ENCODE measurements around the gene UPF2.

DNA sequence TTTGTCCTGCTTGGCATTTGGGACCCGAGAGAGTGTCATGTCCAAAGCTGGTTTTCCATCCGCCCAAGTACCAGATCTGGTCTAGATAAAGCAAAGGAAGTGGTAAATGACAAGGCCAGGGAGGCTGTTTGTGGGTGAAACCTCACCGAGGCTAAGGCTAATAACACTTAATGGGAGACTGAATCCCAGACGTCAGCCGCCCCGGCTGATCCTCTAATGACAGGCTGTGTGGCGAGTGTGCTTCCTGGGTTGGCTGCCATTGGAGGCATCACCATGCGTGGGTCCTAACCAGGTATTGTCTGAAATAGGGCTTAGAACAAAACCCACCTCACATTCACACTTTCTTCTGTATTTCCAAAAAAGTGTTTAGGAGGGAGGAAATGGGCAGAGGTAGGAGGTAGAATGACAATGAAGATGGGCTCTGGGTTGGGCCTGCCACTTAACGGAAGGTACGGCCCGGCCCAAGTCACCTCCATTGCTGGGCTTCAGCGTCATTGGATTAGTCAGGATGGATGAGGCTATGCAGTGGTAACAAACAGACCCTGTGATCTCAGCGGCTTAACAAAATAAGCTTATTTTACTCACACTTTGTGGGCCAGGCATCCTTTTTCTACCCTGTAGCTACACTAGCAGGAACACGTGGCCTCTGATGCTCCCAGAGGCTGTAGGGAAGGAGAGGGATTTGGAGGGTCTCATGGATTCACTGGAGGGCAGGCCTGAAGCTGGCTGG, 159.8 kb downstream of the UPF2 start:
- TF ChIP-seq POLR2A (IDR thresholded peaks at IDR 0.05) = no peak
- TF ChIP-seq, protein P1, sequence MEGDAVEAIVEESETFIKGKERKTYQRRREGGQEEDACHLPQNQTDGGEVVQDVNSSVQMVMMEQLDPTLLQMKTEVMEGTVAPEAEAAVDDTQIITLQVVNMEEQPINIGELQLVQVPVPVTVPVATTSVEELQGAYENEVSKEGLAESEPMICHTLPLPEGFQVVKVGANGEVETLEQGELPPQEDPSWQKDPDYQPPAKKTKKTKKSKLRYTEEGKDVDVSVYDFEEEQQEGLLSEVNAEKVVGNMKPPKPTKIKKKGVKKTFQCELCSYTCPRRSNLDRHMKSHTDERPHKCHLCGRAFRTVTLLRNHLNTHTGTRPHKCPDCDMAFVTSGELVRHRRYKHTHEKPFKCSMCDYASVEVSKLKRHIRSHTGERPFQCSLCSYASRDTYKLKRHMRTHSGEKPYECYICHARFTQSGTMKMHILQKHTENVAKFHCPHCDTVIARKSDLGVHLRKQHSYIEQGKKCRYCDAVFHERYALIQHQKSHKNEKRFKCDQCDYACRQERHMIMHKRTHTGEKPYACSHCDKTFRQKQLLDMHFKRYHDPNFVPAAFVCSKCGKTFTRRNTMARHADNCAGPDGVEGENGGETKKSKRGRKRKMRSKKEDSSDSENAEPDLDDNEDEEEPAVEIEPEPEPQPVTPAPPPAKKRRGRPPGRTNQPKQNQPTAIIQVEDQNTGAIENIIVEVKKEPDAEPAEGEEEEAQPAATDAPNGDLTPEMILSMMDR (IDR thresholded peaks at IDR 0.05) = no peak
